ENCODE results near the gene IGIP. TPM values are rescaled to one million over a fixed set of nuclear protein-coding genes. Genes with fewer than 3 reads are reported as not detected.

Gene IGIP
- total RNA-seq, 1 donor from 2014 or later, result 3.4 TPM

- no peak for DNase-seq (ENCODE audit: low read depth in 2 of 2)
These were observed 14.5 kb upstream of the IGIP start for GRCh38 chr5:140111011-140111858.

GRCh38 chr5:140111859-140112551 lies 13.7 kb upstream of the IGIP start:
- DNase-seq (ENCODE audit: low read depth in 2 of 2), result no peak

- no peak for DNase-seq (ENCODE audit: low read depth in 2 of 2)
These were observed 13.0 kb upstream of the IGIP start for GRCh38 chr5:140112685-140113179.

- DNase-seq (ENCODE audit: low read depth in 2 of 2), result no peak
These were observed 12.5 kb upstream of the IGIP start for GRCh38 chr5:140113180-140113698.

GRCh38 chr5:140113699-140114263 lies 12.0 kb upstream of the IGIP start, which contains the start of gene PURA:
Gene PURA, plus strand, starts transcription at chr5:140114109. Its CDS starts 73 bp downstream, at chr5:140114182.
- DNase-seq (ENCODE audit: low read depth in 2 of 2), result peak; percentile 95

GRCh38 chr5:140114341-140115185 lies 11.2 kb upstream of the IGIP start:
- peak; percentile 59 to 73 for DNase-seq (ENCODE audit: low read depth in 2 of 2)

GRCh38 chr5:140115186-140115500 lies 10.6 kb upstream of the IGIP start:
- no peak for DNase-seq (ENCODE audit: low read depth in 2 of 2)

GRCh38 chr5:140116716-140117115 lies 9.0 kb upstream of the IGIP start:
- DNase-seq (ENCODE audit: low read depth in 2 of 2), result no peak

- DNase-seq (ENCODE audit: low read depth in 2 of 2), result no peak
These were observed 8.2 kb upstream of the IGIP start for GRCh38 chr5:140117523-140117922.

- peak in 1 of 2 donors; percentile 9 for DNase-seq (ENCODE audit: low read depth in 2 of 2)
These were observed 7.3 kb upstream of the IGIP start for GRCh38 chr5:140118302-140118936.

GRCh38 chr5:140126315-140127012 lies 727 bp downstream of the IGIP start:
- DNase-seq (ENCODE audit: low read depth in 2 of 2), result no peak

GRCh38 chr5:140128376-140128775 lies 2.6 kb downstream of the IGIP start:
- no peak for DNase-seq (ENCODE audit: low read depth in 2 of 2)

GRCh38 chr5:140130949-140131733 lies 5.4 kb downstream of the IGIP start:
- no peak for DNase-seq (ENCODE audit: low read depth in 2 of 2)

- DNase-seq (ENCODE audit: low read depth in 2 of 2), result peak; percentile 10 to 89
These were observed 6.3 kb downstream of the IGIP start for GRCh38 chr5:140131967-140132409.

- DNase-seq (ENCODE audit: low read depth in 2 of 2), result no peak
These were observed 7.9 kb downstream of the IGIP start for GRCh38 chr5:140133514-140134167.

GRCh38 chr5:140134277-140134935 lies 8.7 kb downstream of the IGIP start:
- no peak for DNase-seq (ENCODE audit: low read depth in 2 of 2)

GRCh38 chr5:140135127-140135526 lies 9.4 kb downstream of the IGIP start:
- no peak for DNase-seq (ENCODE audit: low read depth in 2 of 2)

GRCh38 chr5:140136624-140137023 lies 10.9 kb downstream of the IGIP start:
- DNase-seq (ENCODE audit: low read depth in 2 of 2), result no peak

Data from lung microvascular endothelial cell (primary cell).